C4-2B (cell line): Measurements from ENCODE around the gene PLIN5.

ENCODE experiments used
- ZFX ChIP-seq: fragments of 450-650 bp; IDR thresholded peaks from 2 replicates; pipeline ENCODE4 v1.6.1; 2017
- TF ChIP-seq, protein P1 (sequence below): fragments of 450-650 bp; conservative IDR thresholded peaks from 2 replicates; pipeline ENCODE4 v1.5.1; 2017; ENCODE audit warnings: mild to moderate bottlenecking

DNA sequence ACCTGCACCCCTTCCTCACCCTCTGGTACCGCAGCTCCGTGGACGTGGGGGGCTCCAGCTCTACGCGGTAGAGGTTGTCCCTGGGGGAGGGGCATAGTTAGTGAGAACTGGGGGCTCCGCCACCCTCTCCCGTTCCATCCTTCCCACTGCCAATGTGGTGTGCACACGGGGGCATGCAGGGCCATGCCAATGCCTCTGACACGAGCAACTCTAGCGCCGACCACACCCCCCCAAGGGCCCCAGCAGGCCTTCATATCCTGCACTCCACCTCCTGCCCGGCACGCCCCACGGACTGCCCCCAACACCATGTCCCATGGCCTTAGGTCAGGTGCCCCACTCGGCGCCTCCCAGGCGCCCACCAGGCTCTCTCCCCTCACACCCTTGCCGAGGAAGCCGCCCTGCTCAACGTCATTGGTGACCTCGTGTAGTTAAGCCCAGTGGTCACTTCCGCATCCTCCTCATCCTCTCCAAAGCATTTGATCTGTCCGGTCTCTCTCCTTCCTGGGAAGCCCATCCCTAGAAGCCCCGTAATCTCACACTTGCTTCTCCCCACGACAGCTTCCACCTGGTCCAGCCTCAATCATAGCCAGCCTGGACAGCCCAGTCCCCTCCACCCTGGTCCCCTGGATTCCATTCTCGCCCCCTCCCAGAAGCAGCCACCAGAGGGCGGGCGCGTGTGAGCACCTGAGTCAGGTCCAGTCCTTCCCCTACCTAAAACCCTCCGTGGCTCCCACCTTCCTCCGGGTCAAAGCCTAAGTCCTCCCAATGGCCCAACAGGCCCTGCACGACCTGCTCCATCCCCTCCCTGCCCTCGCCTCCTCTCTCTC lies 22.3 kb upstream of the PLIN5 start:
- TF ChIP-seq, protein P1, sequence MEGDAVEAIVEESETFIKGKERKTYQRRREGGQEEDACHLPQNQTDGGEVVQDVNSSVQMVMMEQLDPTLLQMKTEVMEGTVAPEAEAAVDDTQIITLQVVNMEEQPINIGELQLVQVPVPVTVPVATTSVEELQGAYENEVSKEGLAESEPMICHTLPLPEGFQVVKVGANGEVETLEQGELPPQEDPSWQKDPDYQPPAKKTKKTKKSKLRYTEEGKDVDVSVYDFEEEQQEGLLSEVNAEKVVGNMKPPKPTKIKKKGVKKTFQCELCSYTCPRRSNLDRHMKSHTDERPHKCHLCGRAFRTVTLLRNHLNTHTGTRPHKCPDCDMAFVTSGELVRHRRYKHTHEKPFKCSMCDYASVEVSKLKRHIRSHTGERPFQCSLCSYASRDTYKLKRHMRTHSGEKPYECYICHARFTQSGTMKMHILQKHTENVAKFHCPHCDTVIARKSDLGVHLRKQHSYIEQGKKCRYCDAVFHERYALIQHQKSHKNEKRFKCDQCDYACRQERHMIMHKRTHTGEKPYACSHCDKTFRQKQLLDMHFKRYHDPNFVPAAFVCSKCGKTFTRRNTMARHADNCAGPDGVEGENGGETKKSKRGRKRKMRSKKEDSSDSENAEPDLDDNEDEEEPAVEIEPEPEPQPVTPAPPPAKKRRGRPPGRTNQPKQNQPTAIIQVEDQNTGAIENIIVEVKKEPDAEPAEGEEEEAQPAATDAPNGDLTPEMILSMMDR, result no peak
- TF ChIP-seq ZFX, result no peak
